OCI-LY7 (cell line): Measurements from ENCODE around the gene EAF2. TPM values are rescaled to one million over a fixed set of nuclear protein-coding genes. Genes with fewer than 3 reads are reported as not detected.
"Not testable (repeated sequence)": the region's sequence is repeated elsewhere in the genome, so short reads cannot be mapped to it uniquely, and the experiment has no call there.

Experiments used
- BruUV-seq: library from RNA; stranded (reverse); fragments of 400-500 nt; replicated peaks from 2 replicates; lab custom pipeline; 2021; lab: Mats Ljungman, UMichigan
- CTCF ChIA-PET: fragments of 300-600 bp; sonication (Branson Sonifier 250); formaldehyde crosslinking; loops from one replicate; lab custom pipeline; 2022; ENCODE audit warnings: antibody characterized with exemption; ENCODE audit not compliant: unreplicated experiment; lab: Charles Lee
- POLR2A ChIA-PET: fragments of 300-600 bp; sonication (Branson Sonifier 250); formaldehyde crosslinking; loops from one replicate; lab custom pipeline; 2022; ENCODE audit warnings: antibody characterized with exemption; lab: Charles Lee
- DNase-seq: peaks from one replicate; pipeline ENCODE4 v3.0.0-alpha.2; 2015; ENCODE audit warnings: low spot score
- H2AFZ ChIP-seq: fragments of 200-600 bp; sonication (generic), shearing (Covaris generic); 2 replicates; pipeline ENCODE4 v1.6.1; 2014; ENCODE audit warnings: mild to moderate bottlenecking, antibody characterized with exemption, low read length, moderate library complexity
- H3K27ac ChIP-seq: fragments of 200-600 bp; sonication (generic); 2 replicates; pipeline ENCODE4 v1.5.1; 2014; ENCODE audit warnings: mixed run types, low read depth, mild to moderate bottlenecking, moderate library complexity, low read length, inconsistent platforms; ENCODE audit not compliant: poor library complexity, severe bottlenecking
- H3K36me3 ChIP-seq: fragments of 200-600 bp; sonication (generic); 2 replicates; pipeline ENCODE4 v1.6.1; 2014; ENCODE audit warnings: mild to moderate bottlenecking, antibody characterized with exemption, low read length, moderate library complexity, mixed read lengths; ENCODE audit not compliant: insufficient read depth
- H3K4me1 ChIP-seq: fragments of 200-600 bp; sonication (generic); 2 replicates; pipeline ENCODE4 v1.5.1; 2014; ENCODE audit warnings: mild to moderate bottlenecking, low read length; ENCODE audit not compliant: insufficient read depth, poor library complexity, severe bottlenecking
- H3K4me2 ChIP-seq: fragments of 200-600 bp; sonication (generic); 2 replicates; pipeline ENCODE4 v1.6.1; 2014; ENCODE audit warnings: mild to moderate bottlenecking, low read length
- H3K4me3 ChIP-seq: fragments of 200-600 bp; sonication (generic); 2 replicates; pipeline ENCODE4 v1.5.1; 2014; ENCODE audit warnings: mild to moderate bottlenecking, low read depth, low read length; ENCODE audit not compliant: poor library complexity, severe bottlenecking
- H3K79me2 ChIP-seq: fragments of 200-600 bp; sonication (generic); 2 replicates; pipeline ENCODE4 v1.6.1; 2016; ENCODE audit warnings: low read depth, mild to moderate bottlenecking, low read length, moderate library complexity, mixed read lengths; ENCODE audit not compliant: insufficient read depth
- H3K9me2 ChIP-seq: fragments of 200-600 bp; sonication (generic); 2 replicates; pipeline ENCODE4 v1.6.1; 2016; ENCODE audit warnings: mild to moderate bottlenecking, low read length, mixed read lengths; ENCODE audit not compliant: insufficient read depth
- H3K9me3 ChIP-seq: fragments of 200-600 bp; sonication (generic); 2 replicates; pipeline ENCODE4 v1.6.1; 2014; ENCODE audit warnings: mild to moderate bottlenecking, mixed run types, low read length, mixed read lengths
- H4K20me1 ChIP-seq: fragments of 200-600 bp; sonication (generic); 2 replicates; pipeline ENCODE4 v1.6.1; 2014; ENCODE audit warnings: mild to moderate bottlenecking, antibody characterized with exemption, low read length, moderate library complexity, mixed read lengths; ENCODE audit not compliant: insufficient read depth
- CTCF ChIP-seq: fragments of 200-600 bp; sonication (generic); conservative IDR thresholded peaks from 2 replicates; pipeline ENCODE4 v1.5.1; 2014; ENCODE audit warnings: mild to moderate bottlenecking, antibody characterized with exemption, low read length, moderate library complexity, mixed read lengths
- EZH2phosphoT487 ChIP-seq: fragments of 200-600 bp; sonication (generic); IDR thresholded peaks from 2 replicates; pipeline ENCODE4 v1.6.1; 2018; ENCODE audit warnings: low read depth, borderline replicate concordance, mild to moderate bottlenecking, mixed run types, antibody characterized with exemption, low read length, moderate library complexity, mixed read lengths
- intact Hi-C: fragments of 100-400 bp; cut with micrococcal nuclease; formaldehyde crosslinking; loops from one replicate; pipeline ENCODE4 v1.10.0; 2022; ENCODE audit not compliant: unreplicated experiment
- total RNA-seq, 2 experiments: library from RNA; depleted of rRNA in 1 of 2; stranded (reverse); fragments of >200 nt in 1 of 2; shearing (Covaris generic) in 1 of 2; gene quantifications; 2 replicates each; pipeline ENCODE4 v1.2.3, GENCODE V29; 2014 to 2022

EAF2 gene
- total RNA-seq, 2 experiments from 2014 or later, result 78.1 to 132 TPM

- H4K20me1 ChIP-seq, CTCF ChIA-PET, H3K4me3 ChIP-seq, H3K4me1 ChIP-seq, H3K27ac ChIP-seq, BruUV-seq, H3K4me2 ChIP-seq, H3K79me2 ChIP-seq, H3K9me2 ChIP-seq, DNase-seq, H2AFZ ChIP-seq, H3K9me3 ChIP-seq, intact Hi-C loops: not testable (repeated sequence)
- H3K36me3 ChIP-seq, result peaks cover 70% of the 10 kb centered on the region
- POLR2A ChIA-PET, result interaction anchor here (1.0 to 2.0 kb wide), 2 partner anchors 11 to 248 kb away, joined by 4 to 15 read pairs; no protein-coding TSS in a partner anchor
These were observed 28.2 kb downstream of the EAF2 start for GRCh38 chr3:121863247-121863646.

- POLR2A ChIA-PET, result interaction anchor here (0.6 to 2.0 kb wide), 3 partner anchors 10 to 180 kb away, joined by 3 to 15 read pairs (median 3); no protein-coding TSS in a partner anchor
- Histone ChIP-seq H3K9me3 (no peaks in the 10 kb centered on the region), H4K20me1 (no peaks in the 10 kb centered on the region), H3K4me2 (no peak overlapping the region), H2AFZ (no peak overlapping the region), H3K9me2 (no peaks in the 10 kb centered on the region), H3K4me1 (no peaks in the 10 kb centered on the region), H3K36me3 (peaks cover 69% of the 10 kb centered on the region), H3K27ac (no peak overlapping the region), H3K79me2 (peaks cover 10% of the 10 kb centered on the region; the same call in 1 of the 2 replicates), H3K4me3 (no peak overlapping the region)
- DNase-seq, result no peak
- TF ChIP-seq CTCF (no peak), EZH2phosphoT487 (no peak)
- CTCF ChIA-PET, result no interaction called here
- intact Hi-C loops, result no loop called here
- no TSS peak for BruUV-seq
These were observed 28.8 kb downstream of the EAF2 start for GRCh38 chr3:121863801-121864200.

- POLR2A ChIA-PET, result interaction anchor here (0.5 to 1.2 kb wide), 8 partner anchors 10 to 170 kb away, joined by 3 to 5 read pairs (median 3); partner anchors contain the start of gene SLC15A2
- BruUV-seq, result no TSS peak
- no peak for DNase-seq
These were observed 34.7 kb downstream of the EAF2 start for GRCh38 chr3:121869736-121870135.

More at GRCh38 chr3:121869736-121870135, 34.7 kb downstream of the EAF2 start:
- H2AFZ ChIP-seq, result no peak overlapping the region
- no peak overlapping the region for H3K4me3 ChIP-seq
- no peak overlapping the region for H3K27ac ChIP-seq
- H3K36me3 ChIP-seq, result peaks cover 94% of the 10 kb centered on the region
- no peaks in the 10 kb centered on the region for H3K9me2 ChIP-seq
- no peak overlapping the region for H3K4me2 ChIP-seq
- CTCF ChIA-PET, result no interaction called here
- peaks cover 14% of the 10 kb centered on the region for H3K4me1 ChIP-seq
- H4K20me1 ChIP-seq, result no peaks in the 10 kb centered on the region
- H3K79me2 ChIP-seq, result peaks cover 2% of the 10 kb centered on the region; the same call in 1 of the 2 replicates
- intact Hi-C loops, result no loop called here
- H3K9me3 ChIP-seq, result no peaks in the 10 kb centered on the region
- TF ChIP-seq CTCF (no peak), EZH2phosphoT487 (no peak)
